ENCODE data around the gene FOLR3.

DNA sequence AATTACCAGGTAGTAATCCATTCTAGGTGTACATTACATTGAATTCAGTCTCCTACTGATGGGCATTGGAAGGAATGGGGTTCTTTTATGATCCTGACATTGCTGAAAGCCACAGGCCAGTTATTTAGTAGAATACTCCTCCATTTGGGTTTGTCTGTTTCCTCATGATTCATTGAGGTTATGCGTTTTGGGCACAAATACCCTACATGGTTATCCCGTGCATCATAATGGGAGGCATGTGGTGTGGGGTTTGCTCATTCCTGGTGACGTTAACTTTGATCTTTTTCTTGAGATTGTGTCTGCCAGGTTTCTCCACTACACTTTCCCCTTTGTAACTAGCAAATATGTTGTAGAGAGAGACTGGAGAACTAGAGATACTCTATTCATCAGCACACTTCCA, 5.5 kb downstream of the FOLR3 start:
- TF ChIP-seq EZH2 (IDR thresholded peaks at IDR 0.05; ENCODE audit: insufficient read depth, poor library complexity, severe bottlenecking) (no peak), EZH2phosphoT487 (IDR thresholded peaks at IDR 0.05; ENCODE audit: insufficient read depth, low read depth) (no peak)
